HepG2 (cell line): Measurements from ENCODE around the gene EPDR1. TPM values are rescaled to one million over a fixed set of nuclear protein-coding genes. Genes with fewer than 3 reads are reported as not detected.
A peak's percentile ranks its signal among the peaks of the same experiment; 100 is the strongest.

Source experiments
- ARID2 ChIP-seq: sonication (generic); formaldehyde crosslinking; IDR thresholded peaks from 2 replicates; pipeline ENCODE4 v1.8.1; 2022; ENCODE audit warnings: mild to moderate bottlenecking, missing genetic modification reagents, borderline replicate concordance
- GATAD2A ChIP-seq: IDR thresholded peaks from 2 replicates; pipeline ENCODE4 v1.6.1; 2016
- HIC2 ChIP-seq: sonication (generic); formaldehyde crosslinking; IDR thresholded peaks from 2 replicates; pipeline ENCODE4 v1.9.0; 2022; ENCODE audit warnings: low read depth, missing genetic modification reagents
- HMG20A ChIP-seq: IDR thresholded peaks from 2 replicates; pipeline ENCODE4 v1.6.1; 2016; ENCODE audit warnings: borderline replicate concordance
- HMG20B ChIP-seq: conservative IDR thresholded peaks from 2 replicates; pipeline ENCODE4 v1.6.1; 2016; ENCODE audit warnings: missing genetic modification reagents, missing compliant biosample characterization
- MBNL3 ChIP-seq: fragments of 250-450 bp; sonication (Bioruptor Pico); conservative IDR thresholded peaks from 2 replicates; pipeline ENCODE4 v1.8.0; 2022; ENCODE audit warnings: mild to moderate bottlenecking, inconsistent platforms
- MNT ChIP-seq: fragments of 450-650 bp; IDR thresholded peaks from 2 replicates; pipeline ENCODE4 v1.6.1; 2016
- RARG ChIP-seq: sonication (generic); formaldehyde crosslinking; IDR thresholded peaks from 2 replicates; pipeline ENCODE4 v1.4.0; 2020; ENCODE audit warnings: low read depth, mild to moderate bottlenecking, missing genetic modification reagents
- SALL1 ChIP-seq: sonication (generic); formaldehyde crosslinking; IDR thresholded peaks from 2 replicates; pipeline ENCODE4 v1.8.0; 2022; ENCODE audit warnings: mild to moderate bottlenecking, missing genetic modification reagents
- SIX1 ChIP-seq: sonication (generic); formaldehyde crosslinking; IDR thresholded peaks from 2 replicates; pipeline ENCODE4 v1.4.0; 2020; ENCODE audit warnings: missing genetic modification reagents, borderline replicate concordance
- SNAPC2 ChIP-seq: sonication (generic); formaldehyde crosslinking; IDR thresholded peaks from 2 replicates; pipeline ENCODE4 v1.8.1; 2022; ENCODE audit warnings: mild to moderate bottlenecking, missing genetic modification reagents
- TFAP4 ChIP-seq: sonication (generic); IDR thresholded peaks from 2 replicates; pipeline ENCODE4 v1.6.1; 2016; ENCODE audit warnings: low read depth, borderline replicate concordance
- YY1 ChIP-seq: IDR thresholded peaks from 2 replicates; pipeline ENCODE4 v1.6.1; 2011; ENCODE audit warnings: low read length, low read depth, moderate library complexity, mild to moderate bottlenecking; ENCODE audit not compliant: insufficient read depth, insufficient replicate concordance
- ZBTB39 ChIP-seq: sonication (generic); formaldehyde crosslinking; IDR thresholded peaks from 2 replicates; pipeline ENCODE4 v1.5.0; 2020; ENCODE audit warnings: missing genetic modification reagents
- ZFAT ChIP-seq: sonication (generic); formaldehyde crosslinking; conservative IDR thresholded peaks from 2 replicates; pipeline ENCODE4 v1.8.1; 2023; ENCODE audit warnings: missing genetic modification reagents, inconsistent platforms
- ZFYVE20 ChIP-seq: sonication (generic); formaldehyde crosslinking; IDR thresholded peaks from 2 replicates; pipeline ENCODE4 v1.8.0; 2023; ENCODE audit warnings: low read depth, mild to moderate bottlenecking, moderate library complexity, missing genetic modification reagents, borderline replicate concordance
- ZIK1 ChIP-seq: sonication (generic); formaldehyde crosslinking; IDR thresholded peaks from 2 replicates; pipeline ENCODE4 v1.5.0; 2020; ENCODE audit warnings: mild to moderate bottlenecking, low read depth, missing genetic modification reagents, borderline replicate concordance
- ZNF143 ChIP-seq: sonication (generic); formaldehyde crosslinking; IDR thresholded peaks from 2 replicates; pipeline ENCODE4 v1.4.0; 2020; ENCODE audit warnings: missing genetic modification reagents
- ZNF160 ChIP-seq: sonication (generic); formaldehyde crosslinking; IDR thresholded peaks from 2 replicates; pipeline ENCODE4 v1.8.0; 2022; ENCODE audit warnings: mild to moderate bottlenecking, inconsistent platforms, missing genetic modification reagents
- ZNF263 ChIP-seq: sonication (generic); formaldehyde crosslinking; IDR thresholded peaks from 2 replicates; pipeline ENCODE4 v1.4.0; 2020; ENCODE audit warnings: missing genetic modification reagents
- ZNF709 ChIP-seq: sonication (generic); formaldehyde crosslinking; IDR thresholded peaks from 2 replicates; pipeline ENCODE4 v1.5.0; 2020; ENCODE audit warnings: mild to moderate bottlenecking, missing genetic modification reagents
- ZNF713 ChIP-seq: sonication (generic); formaldehyde crosslinking; IDR thresholded peaks from 2 replicates; pipeline ENCODE4 v1.4.0; 2020; ENCODE audit warnings: mild to moderate bottlenecking, missing genetic modification reagents
- polyA plus RNA-seq, 8 experiments: library from polyadenylated mRNA; depleted of rRNA in 3 of 8; stranded (reverse) in 7 of 8; unstranded in 1 of 8; fragments of >200 nt; fragmentation: Illumina TruSeq in 4 of 8; extraction: Trizol in 4 of 8; gene quantifications; 2 replicates each; pipeline versions ENCODE4 v1.2.1 to v1.2.3, GENCODE V29; 2011 to 2016; ENCODE audit warnings: low read depth in 4 of 8, missing spikeins in 1 of 8, mixed read lengths in 1 of 8; ENCODE audit not compliant: insufficient read depth in 1 of 8
- total RNA-seq, 5 experiments: library from RNA; depleted of rRNA; stranded (reverse); fragments of >200 nt; fragmentation: Illumina TruSeq; extraction: Trizol; gene quantifications; 2 replicates each; pipeline ENCODE4 v1.2.3, GENCODE V29; 2016; ENCODE audit warnings: low read depth in 1 of 5
- TF ChIP-seq, protein P1 (sequence below): sonication (generic); formaldehyde crosslinking; IDR thresholded peaks from 2 replicates; pipeline ENCODE4 v1.4.0; 2020; ENCODE audit warnings: missing genetic modification reagents

EPDR1 gene
- total and polyA plus RNA-seq, 2 of the 13 experiments (the other 11 are each of a cell fraction or from before 2014, with no cell fraction given): 38.3 to 50.2 TPM

DNA sequence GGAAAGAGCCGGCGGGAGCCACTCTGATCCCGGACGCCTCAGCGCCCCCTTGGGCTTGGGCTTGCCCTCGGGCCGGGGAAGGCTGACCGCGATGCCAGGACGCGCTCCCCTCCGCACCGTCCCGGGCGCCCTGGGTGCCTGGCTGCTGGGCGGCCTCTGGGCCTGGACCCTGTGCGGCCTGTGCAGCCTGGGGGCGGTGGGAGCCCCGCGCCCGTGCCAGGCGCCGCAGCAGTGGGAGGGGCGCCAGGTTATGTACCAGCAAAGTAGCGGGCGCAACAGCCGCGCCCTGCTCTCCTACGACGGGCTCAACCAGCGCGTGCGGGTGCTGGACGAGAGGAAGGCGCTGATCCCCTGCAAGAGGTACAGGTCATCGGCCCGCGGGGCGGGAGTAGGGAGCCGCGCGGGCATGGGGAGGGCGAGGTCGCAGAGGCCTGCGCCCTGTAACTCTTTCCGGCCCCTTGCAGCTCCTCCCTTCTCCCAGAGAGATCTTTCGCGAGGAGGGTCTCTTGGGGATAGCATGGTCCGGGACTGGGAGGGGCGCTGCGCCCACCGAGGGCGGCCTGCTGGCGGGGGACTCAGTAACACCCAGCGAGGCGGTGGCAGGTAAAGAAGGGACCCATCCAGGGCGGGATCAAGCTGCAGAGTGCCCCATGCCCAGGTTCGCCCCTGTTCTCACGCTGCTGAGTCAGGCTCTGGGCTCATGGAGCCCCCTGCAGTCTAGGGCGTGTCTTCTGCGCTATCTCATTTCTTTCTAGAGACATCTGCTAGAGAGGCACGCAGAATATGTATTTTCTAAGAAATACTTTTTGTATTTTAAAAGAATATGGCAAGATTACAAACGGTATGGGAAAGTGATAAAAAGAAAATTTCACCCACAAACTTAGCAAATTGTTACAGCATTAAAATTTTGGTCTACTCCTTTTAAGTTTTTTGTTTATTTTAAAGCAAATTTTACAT, 687 bp downstream of the EPDR1 start (continued):
- TF ChIP-seq ARID2 (CRISPR knock-in tag): peak; percentile 77; the same call in 1 of the 2 replicates
- TF ChIP-seq ZNF160 (CRISPR knock-in tag): no peak; the same call in 1 of the 2 replicates
- TF ChIP-seq HMG20B: no peak
- TF ChIP-seq MBNL3 (CRISPR knock-in tag): no peak
- TF ChIP-seq ZIK1 (CRISPR knock-in tag): 0 out of 2 replicates have a peak, but pooled peaks have one; percentile 35
- no peak for TF ChIP-seq RARG (CRISPR knock-in tag)
- no peak for TF ChIP-seq SIX1 (CRISPR knock-in tag)
- no peak for TF ChIP-seq ZFYVE20 (CRISPR knock-in tag)
- TF ChIP-seq, protein P1, sequence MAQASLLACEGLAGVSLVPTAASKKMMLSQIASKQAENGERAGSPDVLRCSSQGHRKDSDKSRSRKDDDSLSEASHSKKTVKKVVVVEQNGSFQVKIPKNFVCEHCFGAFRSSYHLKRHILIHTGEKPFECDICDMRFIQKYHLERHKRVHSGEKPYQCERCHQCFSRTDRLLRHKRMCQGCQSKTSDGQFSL (CRISPR knock-in tag): 0 out of 2 replicates have a peak, but pooled peaks have one; percentile 37
- peak; percentile 46; the same call in 1 of the 2 replicates for TF ChIP-seq ZNF709
- TF ChIP-seq HMG20A (CRISPR knock-in tag): 0 out of 2 replicates have a peak, but pooled peaks have one; percentile 26
- no peak for TF ChIP-seq ZBTB39
- TF ChIP-seq MNT: no peak
- no peak; the same call in 1 of the 2 replicates for TF ChIP-seq ZFAT (CRISPR knock-in tag)
- peak; percentile 67 for TF ChIP-seq SALL1 (CRISPR knock-in tag)
- no peak; the same call in 1 of the 2 replicates for TF ChIP-seq ZNF263 (CRISPR knock-in tag)
- TF ChIP-seq YY1: no peak
- TF ChIP-seq GATAD2A (CRISPR knock-in tag): peak; percentile 60
- TF ChIP-seq ZNF713 (CRISPR knock-in tag): peak; percentile 78; the same call in 1 of the 2 replicates
- no peak for TF ChIP-seq SNAPC2 (CRISPR knock-in tag)
- no peak for TF ChIP-seq ZNF143 (CRISPR knock-in tag)
- TF ChIP-seq TFAP4: no peak
- peak; percentile 64; the same call in 1 of the 2 replicates for TF ChIP-seq HIC2 (CRISPR knock-in tag)
